Neutrophil (primary cell): Measurements from ENCODE around the gene SPATA31D4.
"Not testable (repeated sequence)": the region's sequence is repeated elsewhere in the genome, so short reads cannot be mapped to it uniquely, and the experiment has no call there.

Source experiments
- H3K27ac ChIP-seq: fragments of 200-600 bp; sonication (generic); 2 replicates; pipeline ENCODE4 v1.5.1; 2016; ENCODE audit warnings: mild to moderate bottlenecking, moderate library complexity
- H3K27me3 ChIP-seq: fragments of 200-600 bp; sonication (generic); 2 replicates; pipeline ENCODE4 v1.6.0; 2016; ENCODE audit warnings: mild to moderate bottlenecking
- H3K36me3 ChIP-seq: fragments of 200-600 bp; sonication (generic); 2 replicates; pipeline ENCODE4 v1.5.1; 2017
- H3K4me1 ChIP-seq, 2 experiments: fragments of 200-600 bp in 1 of 2; sonication (generic) in 1 of 2; 1 replicate in 1 of 2; 2 replicates in 1 of 2; pipeline versions ENCODE4 v1.5.1 to v1.6.1; 2013 to 2016; ENCODE audit warnings: low read depth in 1 of 2, low read length in 1 of 2, mild to moderate bottlenecking in 1 of 2, moderate library complexity in 1 of 2; ENCODE audit not compliant: control insufficient read depth in 1 of 2, insufficient read depth in 1 of 2
- H3K4me3 ChIP-seq, 2 experiments: fragments of 200-600 bp in 1 of 2; sonication (generic) in 1 of 2; 1 replicate in 1 of 2; 2 replicates in 1 of 2; pipeline ENCODE4 v1.5.1; 2013 to 2016; ENCODE audit warnings: low read depth in 1 of 2, low read length in 1 of 2, mild to moderate bottlenecking in 1 of 2, moderate library complexity in 1 of 2
- H3K9me3 ChIP-seq: fragments of 200-600 bp; sonication (generic); 2 replicates; pipeline ENCODE4 v1.5.1; 2016
- CTCF ChIP-seq: fragments of 200-600 bp; sonication (generic); IDR thresholded peaks from 2 replicates; pipeline ENCODE4 v1.5.1; 2016; ENCODE audit warnings: antibody characterized with exemption

Gene SPATA31D4

GRCh38 chr9:81928305-81928704 is at the start of gene SPATA31D4:
Gene SPATA31D4, plus strand, starts transcription at chr9:81928428. Its CDS starts 86 bp downstream, at chr9:81928514.
- H3K27ac ChIP-seq, H3K4me3 ChIP-seq, H3K4me1 ChIP-seq, H3K27me3 ChIP-seq, H3K9me3 ChIP-seq, H3K36me3 ChIP-seq: not testable (repeated sequence)

- Histone ChIP-seq H3K27me3 (no peaks in the 10 kb centered on the region), H3K27ac (no peak overlapping the region), H3K9me3 (no peaks in the 10 kb centered on the region), H3K4me1 (no peaks in the 10 kb centered on the region), H3K4me3 (no peak overlapping the region), H3K36me3 (no peaks in the 10 kb centered on the region)
- TF ChIP-seq CTCF, result no peak
Measured at GRCh38 chr9:81878530-81878929, 49.7 kb upstream of the SPATA31D4 start.

GRCh38 chr9:81879501-81879916 is 48.7 kb upstream of the SPATA31D4 start:
- no peaks in the 10 kb centered on the region for H3K36me3 ChIP-seq
- no peak overlapping the region for H3K4me3 ChIP-seq
- no peaks in the 10 kb centered on the region for H3K4me1 ChIP-seq
- H3K27me3 ChIP-seq, result no peaks in the 10 kb centered on the region
- H3K27ac ChIP-seq, result no peak overlapping the region
- no peak for TF ChIP-seq CTCF
- H3K9me3 ChIP-seq, result no peaks in the 10 kb centered on the region

GRCh38 chr9:81885602-81886001 is 42.6 kb upstream of the SPATA31D4 start:
- H3K4me3 ChIP-seq, result no peak overlapping the region
- H3K27me3 ChIP-seq, result no peaks in the 10 kb centered on the region
- TF ChIP-seq CTCF, result no peak
- H3K9me3 ChIP-seq, result no peaks in the 10 kb centered on the region
- no peaks in the 10 kb centered on the region for H3K4me1 ChIP-seq
- H3K36me3 ChIP-seq, result no peaks in the 10 kb centered on the region
- no peak overlapping the region for H3K27ac ChIP-seq

- H3K4me1 ChIP-seq, result no peaks in the 10 kb centered on the region
- H3K9me3 ChIP-seq, result no peaks in the 10 kb centered on the region
- no peaks in the 10 kb centered on the region for H3K27me3 ChIP-seq
- H3K36me3 ChIP-seq, result no peaks in the 10 kb centered on the region
- no peak for TF ChIP-seq CTCF
- H3K27ac ChIP-seq, result no peak overlapping the region
- H3K4me3 ChIP-seq, result no peak overlapping the region
Measured at GRCh38 chr9:81886665-81887064, 41.6 kb upstream of the SPATA31D4 start.

GRCh38 chr9:81890104-81890503 is 38.1 kb upstream of the SPATA31D4 start:
- Histone ChIP-seq H3K27me3 (no peaks in the 10 kb centered on the region), H3K27ac (no peak overlapping the region), H3K9me3 (no peaks in the 10 kb centered on the region), H3K4me3 (no peak overlapping the region), H3K36me3 (no peaks in the 10 kb centered on the region), H3K4me1 (no peaks in the 10 kb centered on the region)
- no peak for TF ChIP-seq CTCF
